GM18499 (cell line): ENCODE results near the gene TMPRSS5.
"Not testable (repeated sequence)": the region's sequence is repeated elsewhere in the genome, so short reads cannot be mapped to it uniquely, and the experiment has no call there.

Experiments
- ATAC-seq: cut with Tn5 transposase; IDR thresholded peaks from one replicate; pipeline ENCODE4 v1.9.1; 2021; ENCODE audit warnings: moderate number of reproducible peaks; ENCODE audit not compliant: insufficient read depth, unreplicated experiment

Gene TMPRSS5

GRCh38 chr11:113705871-113706655 is at the start of gene TMPRSS5:
Gene TMPRSS5 (minus strand): TSS chr11:113706308. CDS start chr11:113706224, 84 bp downstream.
- ATAC-seq = no peak

- no peak for ATAC-seq
Measured at GRCh38 chr11:113752932-113753331, 46.8 kb upstream of the TMPRSS5 start.

DNA sequence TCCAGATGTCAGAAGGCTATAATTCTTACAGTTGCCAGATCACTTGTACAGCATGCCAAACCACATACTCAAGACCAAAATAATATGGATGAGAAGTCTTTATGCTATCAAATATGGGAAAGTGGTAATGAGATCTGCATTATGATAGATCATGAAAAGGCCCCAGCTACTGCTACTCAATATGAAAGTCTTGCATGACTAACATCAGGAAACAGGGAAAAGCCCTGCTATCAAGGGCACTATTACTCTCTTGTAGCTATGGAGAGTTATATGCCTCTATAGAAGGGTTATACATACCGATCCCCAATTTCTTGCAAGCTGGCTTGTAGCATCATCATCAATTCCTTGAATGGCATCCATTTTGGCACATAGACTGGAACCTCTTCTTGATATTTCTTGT is 30.2 kb upstream of the TMPRSS5 start:
- no peak for ATAC-seq

- ATAC-seq = no peak
Measured at GRCh38 chr11:113732092-113732491, 26.0 kb upstream of the TMPRSS5 start.

DNA sequence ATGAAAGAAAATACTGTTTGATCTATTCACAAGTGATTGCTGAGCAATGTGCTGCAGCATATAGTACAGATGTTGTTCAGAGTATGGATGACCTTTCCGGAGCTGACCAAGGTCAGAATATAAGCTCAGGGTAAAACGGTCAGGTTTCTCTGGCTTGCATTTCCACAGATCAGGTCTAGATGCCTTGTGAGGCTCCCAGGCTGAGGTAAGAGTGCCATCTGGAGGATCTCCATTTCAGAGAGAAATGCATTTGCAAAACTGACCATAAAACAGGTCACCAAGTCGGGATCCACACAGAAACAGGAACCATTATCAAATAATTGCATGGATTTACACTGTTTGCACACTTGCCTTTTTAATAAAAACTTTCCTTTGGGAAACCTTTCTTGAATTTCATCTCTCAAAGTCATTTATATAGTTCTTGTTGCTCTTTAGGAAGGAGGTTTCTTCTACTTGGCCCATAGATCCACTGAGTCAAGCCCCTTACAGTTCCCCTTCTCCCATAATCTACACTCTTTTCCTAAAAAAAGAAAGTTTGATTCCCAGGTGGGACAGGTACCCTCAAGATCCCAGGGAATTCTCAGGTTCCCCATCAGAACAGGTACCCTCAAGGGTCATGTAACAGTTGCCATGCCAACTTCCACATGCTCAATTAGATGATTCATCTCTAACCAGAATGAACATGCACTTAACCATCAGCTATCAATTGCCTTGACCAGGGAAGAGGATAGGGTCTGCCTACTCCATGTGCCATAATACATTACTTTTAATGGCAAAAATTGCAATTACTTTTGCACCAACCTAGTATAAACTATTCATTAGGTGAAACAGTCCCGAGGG is 25.0 kb upstream of the TMPRSS5 start:
- no peak for ATAC-seq

DNA sequence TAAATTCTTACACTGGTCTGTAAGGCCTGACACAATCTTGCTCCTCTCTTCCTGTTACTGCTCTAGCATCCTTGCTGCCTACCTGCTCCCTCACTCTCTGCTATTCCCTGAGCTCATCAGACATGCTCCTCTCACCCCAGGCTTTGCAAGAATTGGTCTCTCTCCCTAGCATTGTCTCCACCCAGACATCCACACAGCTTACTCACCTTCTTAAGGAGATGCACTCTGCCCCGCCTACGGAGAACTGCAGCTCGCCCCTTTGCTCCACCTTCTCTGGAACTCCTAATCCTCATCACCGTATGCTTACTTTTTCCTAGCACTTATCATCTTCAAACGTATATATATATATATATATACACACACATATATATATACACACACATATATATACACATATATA is 23.3 kb upstream of the TMPRSS5 start:
- no peak for ATAC-seq

DNA sequence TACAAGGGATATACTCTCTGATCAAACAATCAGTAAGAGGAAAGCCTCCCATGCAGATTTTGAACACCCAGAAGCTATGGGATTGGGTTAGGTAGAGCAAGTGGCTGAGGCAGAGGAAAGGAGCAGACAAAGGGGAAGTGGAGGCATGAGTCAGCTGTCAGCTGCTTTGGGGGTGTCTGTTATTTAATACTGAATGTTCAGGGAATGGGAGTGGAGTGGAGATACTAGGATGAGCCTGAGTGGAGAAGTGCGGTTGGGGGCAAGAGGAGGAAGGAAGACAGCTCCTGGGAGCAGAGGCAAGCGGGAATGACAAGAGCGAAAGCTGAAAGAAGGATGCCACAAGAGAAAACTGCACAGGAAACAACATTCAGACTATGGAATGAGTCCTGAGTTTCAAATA is 22.7 kb upstream of the TMPRSS5 start:
- ATAC-seq = no peak

GRCh38 chr11:113725913-113726312 is 19.8 kb upstream of the TMPRSS5 start:
- no peak for ATAC-seq

- no peak for ATAC-seq
Measured at GRCh38 chr11:113725407-113725806, 19.3 kb upstream of the TMPRSS5 start.

DNA sequence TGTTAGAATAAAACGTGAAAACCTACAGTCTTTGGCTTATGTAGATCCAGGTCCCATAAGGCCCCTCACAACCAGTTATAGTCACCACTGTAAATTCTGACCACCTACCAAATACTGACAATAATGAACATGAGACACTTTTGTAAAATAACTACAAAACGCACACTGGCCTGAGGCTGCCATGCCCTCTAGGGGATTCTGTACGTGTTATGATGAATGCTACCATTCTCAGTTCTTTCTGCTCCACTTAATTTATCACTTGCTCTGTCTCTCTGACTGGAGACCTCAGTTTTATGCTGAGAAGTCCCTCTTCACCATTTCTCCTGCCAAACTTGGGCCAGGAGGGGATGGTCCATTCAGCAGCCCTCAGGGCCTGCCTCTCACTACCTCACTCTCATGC is 18.7 kb upstream of the TMPRSS5 start:
- ATAC-seq = no peak

DNA sequence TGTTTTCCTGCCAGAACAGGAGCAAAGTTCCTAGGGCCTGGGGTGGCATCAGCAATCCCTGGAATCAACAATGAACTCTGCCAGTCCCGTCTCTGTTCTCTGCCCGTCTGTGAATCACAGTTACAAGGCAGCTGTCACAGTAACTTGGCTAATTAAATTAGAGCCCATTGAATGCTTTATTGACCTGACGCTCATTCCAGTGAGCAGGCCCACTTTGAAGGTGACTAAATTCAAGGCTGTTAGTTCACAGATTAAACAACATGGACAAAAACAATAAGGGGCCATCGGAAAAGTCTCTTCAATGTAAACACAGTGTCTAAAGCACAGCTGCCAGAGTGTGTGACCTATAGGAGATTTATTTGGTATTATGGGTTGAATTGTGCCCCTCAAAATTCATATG is 17.7 kb upstream of the TMPRSS5 start:
- no peak for ATAC-seq

DNA sequence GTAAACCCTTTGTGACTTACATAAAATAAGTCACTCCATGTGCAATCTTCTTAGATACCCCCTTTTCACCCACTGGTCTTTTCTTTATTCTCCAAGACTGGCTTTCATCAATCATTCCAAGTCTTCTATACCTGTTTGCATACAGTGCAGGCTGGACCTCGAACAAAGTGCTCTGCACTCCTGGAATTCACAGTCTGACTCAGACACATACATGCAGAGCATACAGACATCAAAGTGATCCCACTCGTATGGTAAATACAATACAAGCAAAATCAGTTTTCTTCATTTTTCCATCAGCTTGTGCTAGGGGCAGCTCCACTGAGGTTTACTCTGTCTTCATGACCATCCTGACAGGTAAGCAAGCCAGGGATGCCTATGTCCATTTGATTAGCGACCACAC is 16.8 kb upstream of the TMPRSS5 start:
- no peak for ATAC-seq

DNA sequence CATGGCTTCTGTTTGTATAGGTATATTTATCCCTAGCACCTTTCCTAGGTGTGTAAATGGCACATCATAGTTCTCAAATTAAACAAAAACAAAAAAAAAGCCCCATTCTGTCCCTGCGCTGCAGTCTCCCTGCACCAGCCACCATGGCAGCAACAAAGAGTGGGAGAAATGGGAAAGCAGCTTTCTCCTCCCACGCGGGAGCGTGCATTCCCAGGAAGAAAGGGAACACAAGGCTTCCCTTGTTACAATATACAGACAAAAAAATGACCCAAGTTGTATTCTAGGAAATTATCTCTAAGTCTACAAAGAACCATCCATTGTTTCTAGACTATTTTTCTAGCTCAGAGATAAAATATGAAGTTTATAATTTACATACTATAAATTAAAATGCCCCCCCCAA is 16.1 kb upstream of the TMPRSS5 start:
- no peak for ATAC-seq

DNA sequence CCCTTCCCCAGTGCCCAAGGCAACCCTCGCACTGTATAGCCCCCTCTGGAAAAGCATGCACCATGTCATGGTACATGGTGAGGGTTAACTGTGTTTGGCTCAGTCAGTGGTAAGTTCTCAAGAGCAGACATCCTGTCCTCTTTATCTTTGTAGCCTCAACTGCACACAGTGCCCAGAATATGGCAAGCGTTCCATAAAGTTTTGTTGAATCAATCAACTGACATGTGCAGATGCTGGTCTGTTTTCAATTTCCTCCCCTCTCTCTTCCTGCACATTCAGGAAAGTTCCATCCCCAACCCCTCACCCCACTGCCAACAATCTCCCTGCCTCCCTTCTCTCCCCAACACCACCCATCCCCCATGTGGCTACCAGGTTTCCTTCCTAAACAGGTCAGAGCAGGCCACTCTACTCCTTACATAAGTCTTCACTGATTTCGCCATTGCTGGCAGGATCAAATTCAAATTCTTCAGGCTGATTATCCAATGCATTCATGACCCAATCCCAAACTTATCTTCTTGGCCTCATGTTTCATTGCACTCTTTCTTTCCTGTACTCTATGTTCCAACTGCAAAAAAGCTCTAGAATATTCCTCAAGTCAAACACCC is 15.5 kb upstream of the TMPRSS5 start:
- no peak for ATAC-seq

GRCh38 chr11:113720478-113720877 is 14.4 kb upstream of the TMPRSS5 start:
- ATAC-seq = not testable (repeated sequence)

DNA sequence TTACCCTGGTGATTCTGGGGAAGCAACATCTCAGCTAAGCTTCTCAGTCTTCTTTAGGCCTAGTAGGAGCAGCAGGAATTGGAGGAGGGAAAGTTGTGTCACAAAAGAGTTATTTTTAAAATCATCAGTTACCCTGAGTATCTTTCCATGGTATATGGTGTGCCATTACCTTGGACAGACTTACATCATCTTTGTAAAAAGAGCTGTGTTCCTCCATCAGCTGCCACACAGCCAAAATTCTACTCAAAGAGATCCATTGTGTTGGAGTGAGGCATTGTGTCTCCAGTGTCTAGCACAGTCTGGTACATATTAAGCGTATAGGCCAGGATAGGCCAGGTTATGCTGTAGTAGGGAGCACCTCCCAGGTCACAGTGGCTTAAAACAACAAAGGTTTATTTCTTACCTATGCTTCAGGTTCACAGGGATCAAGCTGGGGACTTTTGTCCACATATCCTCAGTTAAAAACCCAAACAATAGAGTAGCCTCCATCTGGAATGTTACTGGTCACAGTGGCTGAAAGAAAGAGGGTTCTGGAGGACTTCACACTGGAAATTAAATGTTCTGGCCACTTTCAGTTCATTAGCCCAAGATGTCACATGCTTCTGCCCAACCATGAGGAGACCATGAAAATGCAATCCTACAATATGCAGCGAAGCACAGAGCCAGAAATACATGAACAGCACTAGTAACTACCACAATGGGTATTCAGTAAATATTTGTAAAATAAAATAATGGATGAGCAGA is 9.9 kb upstream of the TMPRSS5 start:
- no peak for ATAC-seq

- no peak for ATAC-seq
Measured at GRCh38 chr11:113715273-113715672, 9.2 kb upstream of the TMPRSS5 start.

- no peak for ATAC-seq
Measured at GRCh38 chr11:113710989-113711388, 4.9 kb upstream of the TMPRSS5 start.

DNA sequence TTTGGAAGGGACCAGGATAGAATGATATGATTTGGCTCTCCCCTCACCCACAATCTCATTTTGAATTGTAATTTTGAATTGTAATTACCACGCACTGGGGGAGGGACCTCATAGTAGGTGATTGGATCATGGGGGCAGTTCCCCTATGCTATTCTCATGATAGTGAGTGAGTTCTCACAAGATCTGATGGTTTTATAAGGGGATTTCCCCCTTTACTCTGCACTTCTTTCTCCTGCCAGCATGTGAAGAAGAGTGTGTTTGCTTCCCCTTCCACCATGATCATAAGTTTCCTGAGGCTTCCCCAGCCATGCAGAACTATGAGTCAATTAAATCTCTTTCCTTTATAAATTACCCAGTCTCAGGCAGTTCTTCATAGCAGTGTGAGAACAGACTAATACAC is 2.6 kb downstream of the TMPRSS5 start:
- ATAC-seq = not testable (repeated sequence)

- ATAC-seq = no peak
Measured at GRCh38 chr11:113701491-113701890, 4.6 kb downstream of the TMPRSS5 start.
